ENCODE data around the gene IRX4.

IRX4 gene

DNA sequence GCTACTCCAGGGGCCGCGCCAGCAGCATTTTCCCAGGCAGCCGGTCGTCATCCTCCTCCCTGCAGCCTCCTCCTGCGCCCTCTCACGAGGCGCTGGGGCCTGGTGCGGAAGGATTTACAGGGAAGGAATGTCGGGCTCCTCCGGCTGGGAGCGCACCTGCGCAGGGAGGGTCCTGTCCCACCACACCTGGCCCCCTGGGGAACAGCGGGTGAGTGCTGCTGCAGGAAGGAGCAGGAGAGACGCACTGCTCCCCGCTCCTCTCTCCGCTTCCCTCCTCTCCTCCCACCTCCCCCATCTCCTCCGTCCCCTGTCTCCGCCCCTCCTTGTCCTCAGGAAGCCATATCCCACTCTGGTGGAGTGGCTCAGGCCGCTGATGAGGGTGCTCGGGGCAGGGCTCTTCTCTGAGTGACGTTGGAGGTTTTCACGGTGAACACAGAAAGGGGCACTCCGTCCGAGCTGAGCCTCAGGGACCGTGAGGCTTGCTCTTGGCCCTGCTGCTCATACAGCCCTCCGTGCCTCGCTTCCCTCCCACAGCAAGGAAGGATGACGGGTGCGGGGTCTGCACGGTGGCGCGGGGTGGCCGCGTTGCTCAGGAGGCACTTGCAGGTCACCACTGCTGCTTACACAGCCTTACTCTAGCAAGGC is 31.3 kb downstream of the IRX4 start:
- no peak for ATAC-seq
- TF ChIP-seq SNAI2 (CRISPR knock-in tag; IDR thresholded peaks at IDR 0.05) = no peak
- TF ChIP-seq ZNF70 (CRISPR knock-in tag; IDR thresholded peaks at IDR 0.05) = no peak
- TF ChIP-seq, protein P1, sequence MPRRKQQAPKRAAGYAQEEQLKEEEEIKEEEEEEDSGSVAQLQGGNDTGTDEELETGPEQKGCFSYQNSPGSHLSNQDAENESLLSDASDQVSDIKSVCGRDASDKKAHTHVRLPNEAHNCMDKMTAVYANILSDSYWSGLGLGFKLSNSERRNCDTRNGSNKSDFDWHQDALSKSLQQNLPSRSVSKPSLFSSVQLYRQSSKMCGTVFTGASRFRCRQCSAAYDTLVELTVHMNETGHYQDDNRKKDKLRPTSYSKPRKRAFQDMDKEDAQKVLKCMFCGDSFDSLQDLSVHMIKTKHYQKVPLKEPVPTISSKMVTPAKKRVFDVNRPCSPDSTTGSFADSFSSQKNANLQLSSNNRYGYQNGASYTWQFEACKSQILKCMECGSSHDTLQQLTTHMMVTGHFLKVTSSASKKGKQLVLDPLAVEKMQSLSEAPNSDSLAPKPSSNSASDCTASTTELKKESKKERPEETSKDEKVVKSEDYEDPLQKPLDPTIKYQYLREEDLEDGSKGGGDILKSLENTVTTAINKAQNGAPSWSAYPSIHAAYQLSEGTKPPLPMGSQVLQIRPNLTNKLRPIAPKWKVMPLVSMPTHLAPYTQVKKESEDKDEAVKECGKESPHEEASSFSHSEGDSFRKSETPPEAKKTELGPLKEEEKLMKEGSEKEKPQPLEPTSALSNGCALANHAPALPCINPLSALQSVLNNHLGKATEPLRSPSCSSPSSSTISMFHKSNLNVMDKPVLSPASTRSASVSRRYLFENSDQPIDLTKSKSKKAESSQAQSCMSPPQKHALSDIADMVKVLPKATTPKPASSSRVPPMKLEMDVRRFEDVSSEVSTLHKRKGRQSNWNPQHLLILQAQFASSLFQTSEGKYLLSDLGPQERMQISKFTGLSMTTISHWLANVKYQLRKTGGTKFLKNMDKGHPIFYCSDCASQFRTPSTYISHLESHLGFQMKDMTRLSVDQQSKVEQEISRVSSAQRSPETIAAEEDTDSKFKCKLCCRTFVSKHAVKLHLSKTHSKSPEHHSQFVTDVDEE (CRISPR knock-in tag; IDR thresholded peaks at IDR 0.05) = no peak
- TF ChIP-seq ZFP3 (CRISPR knock-in tag; IDR thresholded peaks at IDR 0.05) = no peak
- no peak for TF ChIP-seq ESRRG (CRISPR knock-in tag; IDR thresholded peaks at IDR 0.05)
- TF ChIP-seq TCF4 (CRISPR knock-in tag; IDR thresholded peaks at IDR 0.05; ENCODE audit: borderline replicate concordance) = no peak
- TF ChIP-seq RARB (CRISPR knock-in tag; IDR thresholded peaks at IDR 0.05) = no peak
- TF ChIP-seq, protein P2, sequence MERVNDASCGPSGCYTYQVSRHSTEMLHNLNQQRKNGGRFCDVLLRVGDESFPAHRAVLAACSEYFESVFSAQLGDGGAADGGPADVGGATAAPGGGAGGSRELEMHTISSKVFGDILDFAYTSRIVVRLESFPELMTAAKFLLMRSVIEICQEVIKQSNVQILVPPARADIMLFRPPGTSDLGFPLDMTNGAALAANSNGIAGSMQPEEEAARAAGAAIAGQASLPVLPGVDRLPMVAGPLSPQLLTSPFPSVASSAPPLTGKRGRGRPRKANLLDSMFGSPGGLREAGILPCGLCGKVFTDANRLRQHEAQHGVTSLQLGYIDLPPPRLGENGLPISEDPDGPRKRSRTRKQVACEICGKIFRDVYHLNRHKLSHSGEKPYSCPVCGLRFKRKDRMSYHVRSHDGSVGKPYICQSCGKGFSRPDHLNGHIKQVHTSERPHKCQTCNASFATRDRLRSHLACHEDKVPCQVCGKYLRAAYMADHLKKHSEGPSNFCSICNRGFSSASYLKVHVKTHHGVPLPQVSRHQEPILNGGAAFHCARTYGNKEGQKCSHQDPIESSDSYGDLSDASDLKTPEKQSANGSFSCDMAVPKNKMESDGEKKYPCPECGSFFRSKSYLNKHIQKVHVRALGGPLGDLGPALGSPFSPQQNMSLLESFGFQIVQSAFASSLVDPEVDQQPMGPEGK (CRISPR knock-in tag; IDR thresholded peaks at IDR 0.05; ENCODE audit: borderline replicate concordance) = no peak
- TF ChIP-seq OSR1 (CRISPR knock-in tag; IDR thresholded peaks at IDR 0.05) = no peak
- TF ChIP-seq ZFP30 (CRISPR knock-in tag; IDR thresholded peaks at IDR 0.05) = no peak
- TF ChIP-seq ARNTL (CRISPR knock-in tag; IDR thresholded peaks at IDR 0.05; ENCODE audit: borderline replicate concordance, low read depth) = no peak
- TF ChIP-seq, protein P3, sequence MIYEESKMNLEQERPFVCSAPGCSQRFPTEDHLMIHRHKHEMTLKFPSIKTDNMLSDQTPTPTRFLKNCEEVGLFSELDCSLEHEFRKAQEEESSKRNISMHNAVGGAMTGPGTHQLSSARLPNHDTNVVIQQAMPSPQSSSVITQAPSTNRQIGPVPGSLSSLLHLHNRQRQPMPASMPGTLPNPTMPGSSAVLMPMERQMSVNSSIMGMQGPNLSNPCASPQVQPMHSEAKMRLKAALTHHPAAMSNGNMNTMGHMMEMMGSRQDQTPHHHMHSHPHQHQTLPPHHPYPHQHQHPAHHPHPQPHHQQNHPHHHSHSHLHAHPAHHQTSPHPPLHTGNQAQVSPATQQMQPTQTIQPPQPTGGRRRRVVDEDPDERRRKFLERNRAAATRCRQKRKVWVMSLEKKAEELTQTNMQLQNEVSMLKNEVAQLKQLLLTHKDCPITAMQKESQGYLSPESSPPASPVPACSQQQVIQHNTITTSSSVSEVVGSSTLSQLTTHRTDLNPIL (CRISPR knock-in tag; IDR thresholded peaks at IDR 0.05; ENCODE audit: low read depth) = no peak
- TF ChIP-seq, protein P4, sequence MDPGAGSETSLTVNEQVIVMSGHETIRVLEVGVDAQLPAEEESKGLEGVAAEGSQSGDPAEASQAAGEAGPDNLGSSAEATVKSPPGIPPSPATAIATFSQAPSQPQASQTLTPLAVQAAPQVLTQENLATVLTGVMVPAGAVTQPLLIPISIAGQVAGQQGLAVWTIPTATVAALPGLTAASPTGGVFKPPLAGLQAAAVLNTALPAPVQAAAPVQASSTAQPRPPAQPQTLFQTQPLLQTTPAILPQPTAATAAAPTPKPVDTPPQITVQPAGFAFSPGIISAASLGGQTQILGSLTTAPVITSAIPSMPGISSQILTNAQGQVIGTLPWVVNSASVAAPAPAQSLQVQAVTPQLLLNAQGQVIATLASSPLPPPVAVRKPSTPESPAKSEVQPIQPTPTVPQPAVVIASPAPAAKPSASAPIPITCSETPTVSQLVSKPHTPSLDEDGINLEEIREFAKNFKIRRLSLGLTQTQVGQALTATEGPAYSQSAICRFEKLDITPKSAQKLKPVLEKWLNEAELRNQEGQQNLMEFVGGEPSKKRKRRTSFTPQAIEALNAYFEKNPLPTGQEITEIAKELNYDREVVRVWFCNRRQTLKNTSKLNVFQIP (CRISPR knock-in tag; IDR thresholded peaks at IDR 0.05; ENCODE audit: borderline replicate concordance, low read depth) = no peak
- no peak for TF ChIP-seq ZC3H10 (CRISPR knock-in tag; IDR thresholded peaks at IDR 0.05)
- TF ChIP-seq ZNF8 (CRISPR knock-in tag; IDR thresholded peaks at IDR 0.05) = no peak
- TF ChIP-seq ISL1 (CRISPR knock-in tag; IDR thresholded peaks at IDR 0.05) = no peak
- TF ChIP-seq BACH2 (CRISPR knock-in tag; IDR thresholded peaks at IDR 0.05; ENCODE audit: borderline replicate concordance) = no peak

DNA sequence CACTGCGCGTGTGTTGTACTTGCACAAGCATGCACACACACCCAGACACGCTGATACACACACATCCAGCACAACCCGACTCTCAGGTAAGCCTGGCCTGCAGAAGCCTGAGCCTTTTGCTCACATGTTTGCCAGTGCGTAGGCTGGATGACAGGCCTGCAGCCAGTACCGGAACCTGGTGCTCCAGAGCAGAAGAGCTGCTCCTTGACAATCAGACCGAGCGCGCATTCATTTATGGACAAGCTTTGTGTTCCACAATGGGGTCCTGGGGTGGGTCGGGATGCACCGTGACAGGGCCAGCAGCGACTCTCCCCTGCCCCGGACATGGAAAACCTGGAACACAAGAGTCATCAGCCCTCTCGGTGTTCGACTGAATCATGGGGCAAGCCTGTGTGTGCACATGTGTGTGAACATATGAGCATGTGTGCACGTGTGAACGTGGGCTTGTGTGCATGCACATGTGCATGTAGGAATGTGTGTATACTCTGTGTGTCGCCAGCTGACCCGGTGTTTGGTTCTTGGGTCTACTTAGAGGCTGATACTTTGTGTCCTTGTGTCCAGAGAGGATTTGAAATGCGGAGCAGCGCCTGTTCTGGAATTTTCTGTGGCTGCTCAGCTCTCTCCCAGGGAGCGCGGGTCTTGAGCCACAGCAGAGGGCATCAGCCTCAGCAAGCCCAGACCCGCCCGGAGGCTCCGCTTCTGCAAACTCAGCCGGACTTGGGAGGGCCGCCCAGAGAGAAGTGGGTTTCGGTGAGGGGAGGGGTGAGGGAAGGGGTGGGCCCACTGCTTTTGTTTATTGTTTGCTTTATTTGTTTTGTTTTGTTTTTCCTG is 32.2 kb downstream of the IRX4 start:
- TF ChIP-seq ZNF70 (CRISPR knock-in tag; IDR thresholded peaks at IDR 0.05) = no peak
- no peak for TF ChIP-seq RARB (CRISPR knock-in tag; IDR thresholded peaks at IDR 0.05)
- TF ChIP-seq ZNF565 (CRISPR knock-in tag; conservative IDR thresholded peaks at IDR 0.05; ENCODE audit: low read depth) = no peak
- no peak for ATAC-seq

DNA sequence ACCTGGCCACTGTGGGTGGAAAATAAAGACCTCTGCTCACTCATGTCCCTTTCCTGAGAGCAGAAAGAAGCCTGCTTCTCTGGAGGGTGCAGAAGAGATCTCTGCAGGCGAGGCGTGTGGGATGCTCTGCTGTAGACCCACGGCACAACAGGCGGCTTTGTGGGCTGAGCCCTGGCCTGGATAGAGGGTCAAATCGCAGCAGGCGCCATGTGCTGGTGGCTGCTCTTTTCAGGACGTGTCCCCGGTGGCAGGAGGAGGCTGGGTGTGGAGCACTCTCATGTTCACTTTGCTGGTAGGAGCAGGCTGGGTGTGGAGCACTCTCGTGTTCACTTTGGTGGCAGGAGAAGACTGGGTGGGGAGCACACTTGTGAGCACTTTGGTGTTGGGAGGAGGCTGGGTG is 35.1 kb downstream of the IRX4 start:
- ATAC-seq = no peak
- TF ChIP-seq TOX (CRISPR knock-in tag; IDR thresholded peaks at IDR 0.05; ENCODE audit: borderline replicate concordance) (no peak), SNAI2 (CRISPR knock-in tag; IDR thresholded peaks at IDR 0.05) (no peak), ZNF8 (CRISPR knock-in tag; IDR thresholded peaks at IDR 0.05) (no peak), BACH2 (CRISPR knock-in tag; IDR thresholded peaks at IDR 0.05; ENCODE audit: borderline replicate concordance) (no peak), ISL1 (CRISPR knock-in tag; IDR thresholded peaks at IDR 0.05) (no peak), ZC3H10 (CRISPR knock-in tag; IDR thresholded peaks at IDR 0.05) (no peak), ZFP30 (CRISPR knock-in tag; IDR thresholded peaks at IDR 0.05) (no peak), CSDC2 (CRISPR knock-in tag; IDR thresholded peaks at IDR 0.05) (no peak), TCF4 (CRISPR knock-in tag; IDR thresholded peaks at IDR 0.05; ENCODE audit: borderline replicate concordance) (no peak), OSR1 (CRISPR knock-in tag; IDR thresholded peaks at IDR 0.05) (no peak), ESRRG (CRISPR knock-in tag; IDR thresholded peaks at IDR 0.05) (no peak), ARNTL (CRISPR knock-in tag; IDR thresholded peaks at IDR 0.05; ENCODE audit: borderline replicate concordance, low read depth) (no peak), ZFP3 (CRISPR knock-in tag; IDR thresholded peaks at IDR 0.05) (no peak)
- TF ChIP-seq, protein P2 (CRISPR knock-in tag; IDR thresholded peaks at IDR 0.05; ENCODE audit: borderline replicate concordance) = no peak
- TF ChIP-seq, protein P4 (CRISPR knock-in tag; IDR thresholded peaks at IDR 0.05; ENCODE audit: borderline replicate concordance, low read depth) = no peak
